ENCODE results near the gene KIF1A.

Gene KIF1A

DNA sequence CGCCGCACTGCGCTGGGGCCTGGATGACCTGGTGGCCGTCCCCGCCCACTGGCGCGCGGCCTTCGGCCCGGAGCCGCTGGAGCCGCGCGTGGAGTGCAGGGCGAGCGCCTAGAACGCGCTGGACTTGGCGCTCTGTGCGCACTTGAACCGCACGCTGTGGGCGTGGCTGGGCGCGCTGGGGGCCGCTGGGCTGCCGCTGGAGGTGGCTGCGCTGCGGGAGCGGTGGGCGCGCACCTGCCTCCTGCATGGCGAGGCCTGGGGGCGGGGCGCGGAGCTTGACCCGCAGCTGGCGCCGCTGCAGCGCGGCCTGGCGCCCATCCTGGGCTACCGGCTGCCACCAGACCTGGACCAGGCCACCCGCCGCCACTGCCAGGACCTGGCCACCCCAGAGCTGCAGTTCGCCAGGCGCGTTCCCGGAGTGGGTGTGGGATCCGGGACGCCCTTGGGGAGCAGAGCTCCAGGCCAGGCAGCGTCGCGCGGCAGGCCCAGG is 147.3 kb downstream of the KIF1A start:
- DNase-seq = no peak

DNA sequence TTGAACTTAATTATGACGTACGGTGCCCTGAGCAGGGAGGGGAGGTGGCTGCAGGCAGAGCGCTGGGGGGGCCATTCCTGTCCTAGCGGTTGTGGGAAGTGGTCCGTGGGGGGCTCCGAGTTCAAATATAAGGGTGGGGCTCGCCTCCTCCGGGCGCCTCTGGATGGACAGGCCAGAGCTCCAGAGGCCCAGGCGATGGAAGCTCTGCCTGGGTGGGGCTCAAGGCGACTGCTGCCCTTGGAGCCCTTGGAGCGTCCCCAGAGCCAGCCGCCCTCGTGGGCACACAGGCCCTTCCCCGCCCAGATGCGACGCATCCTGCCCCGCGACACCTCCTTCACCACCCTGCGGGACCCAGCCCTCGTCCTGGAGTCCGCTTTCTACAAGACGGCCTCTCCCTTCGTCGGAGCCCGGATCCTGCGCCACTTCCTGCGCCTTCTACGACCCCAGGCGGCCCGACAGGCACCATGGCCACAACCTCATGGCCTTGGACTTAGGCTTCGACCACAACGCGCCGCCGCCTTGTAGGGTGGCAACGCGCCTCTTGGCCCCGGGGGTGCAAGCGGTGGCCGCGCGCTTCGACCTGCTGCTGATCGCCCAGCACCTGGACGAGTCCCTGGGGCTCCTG is 147.8 kb downstream of the KIF1A start:
- no peak for DNase-seq

DNA sequence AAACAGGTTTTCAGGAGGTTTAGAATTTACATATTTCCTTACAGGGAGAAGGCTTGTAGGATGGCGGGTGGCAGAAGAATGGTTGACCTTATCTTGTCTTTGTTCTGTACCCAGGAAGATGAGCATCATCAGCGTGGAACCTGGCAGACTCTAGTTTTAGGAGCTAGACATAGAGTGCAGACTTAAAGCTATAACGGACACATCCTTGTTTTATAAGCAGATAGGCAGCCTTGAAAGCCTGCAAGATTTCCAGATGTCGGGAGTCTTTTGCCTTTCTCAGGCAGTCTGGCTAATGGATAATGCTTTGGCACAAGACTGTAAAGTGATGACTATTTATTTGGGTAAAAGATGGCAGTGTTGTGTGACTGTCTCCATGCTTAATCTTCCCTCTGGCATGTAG is 149.1 kb downstream of the KIF1A start:
- DNase-seq = no peak

DNA sequence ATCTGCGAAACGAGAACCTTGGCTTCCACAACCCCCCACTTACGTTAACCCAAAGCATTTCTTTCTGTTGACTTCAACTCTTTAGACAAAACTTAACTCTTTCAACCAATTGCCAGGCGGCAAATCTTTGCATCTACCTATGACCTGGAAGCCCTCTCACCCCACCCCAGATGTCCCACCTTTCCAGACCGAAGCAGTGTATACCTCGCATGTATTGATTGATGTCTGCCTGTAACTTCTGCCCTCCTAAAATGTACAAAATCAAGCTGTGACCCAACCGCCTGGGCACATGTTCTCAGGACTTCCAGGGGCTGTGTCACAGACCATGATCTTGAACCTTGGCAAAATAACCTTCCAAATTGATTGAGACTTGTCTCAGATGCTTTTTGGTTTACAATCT is 149.6 kb downstream of the KIF1A start:
- DNase-seq = no peak

DNA sequence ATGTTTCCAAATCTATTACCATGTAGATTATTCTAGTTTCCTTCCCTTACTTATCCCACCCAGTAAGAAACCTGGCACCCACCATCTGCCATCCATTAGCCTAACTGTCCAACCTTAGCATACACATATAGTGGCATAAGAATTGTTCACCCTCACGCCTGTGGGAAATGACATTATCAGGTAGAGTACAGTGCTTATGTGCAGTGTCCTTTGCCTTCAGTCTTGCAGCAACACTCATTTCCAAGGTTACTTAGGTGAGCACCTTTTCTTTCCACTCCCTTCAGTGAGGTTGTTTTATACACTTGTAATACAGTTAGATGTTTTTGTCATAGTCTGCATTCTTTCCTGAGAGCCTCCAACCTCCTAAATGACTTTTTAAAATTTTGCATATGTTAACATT is 155.4 kb downstream of the KIF1A start:
- DNase-seq = no peak

Data from stimulated activated naive CD4-positive, alpha-beta T cell treated with Interleukin-2 at 50 U/mL for 16 hours (primary cell).